HUES6 (cell line): ENCODE data around the gene PIK3CB.
A peak's percentile ranks its signal among the peaks of the same experiment; 100 is the strongest.

Experiments
- H3K27ac ChIP-seq: 2 replicates; pipeline ENCODE4 v1.7.0; 2013; ENCODE audit warnings: low read depth, mild to moderate bottlenecking, low read length, inconsistent platforms
- H3K27me3 ChIP-seq: 2 replicates; pipeline ENCODE4 v1.6.1; 2013; ENCODE audit warnings: low read length; ENCODE audit not compliant: control insufficient read depth, insufficient read depth
- H3K36me3 ChIP-seq: 2 replicates; pipeline ENCODE4 v1.6.1; 2013; ENCODE audit warnings: low read length; ENCODE audit not compliant: control insufficient read depth, insufficient read depth
- H3K4me1 ChIP-seq: 2 replicates; pipeline ENCODE4 v1.6.1; 2013; ENCODE audit warnings: low read length; ENCODE audit not compliant: control insufficient read depth, insufficient read depth
- H3K4me3 ChIP-seq: 2 replicates; pipeline ENCODE4 v1.5.1; 2013; ENCODE audit warnings: low read depth, low read length
- H3K9ac ChIP-seq: one replicate; pipeline ENCODE4 v1.6.1; 2013; ENCODE audit warnings: mild to moderate bottlenecking, low read length
- H3K9me3 ChIP-seq: 2 replicates; pipeline ENCODE4 v1.6.1; 2013; ENCODE audit warnings: low read depth, low read length; ENCODE audit not compliant: control insufficient read depth, insufficient read depth

Gene PIK3CB

DNA sequence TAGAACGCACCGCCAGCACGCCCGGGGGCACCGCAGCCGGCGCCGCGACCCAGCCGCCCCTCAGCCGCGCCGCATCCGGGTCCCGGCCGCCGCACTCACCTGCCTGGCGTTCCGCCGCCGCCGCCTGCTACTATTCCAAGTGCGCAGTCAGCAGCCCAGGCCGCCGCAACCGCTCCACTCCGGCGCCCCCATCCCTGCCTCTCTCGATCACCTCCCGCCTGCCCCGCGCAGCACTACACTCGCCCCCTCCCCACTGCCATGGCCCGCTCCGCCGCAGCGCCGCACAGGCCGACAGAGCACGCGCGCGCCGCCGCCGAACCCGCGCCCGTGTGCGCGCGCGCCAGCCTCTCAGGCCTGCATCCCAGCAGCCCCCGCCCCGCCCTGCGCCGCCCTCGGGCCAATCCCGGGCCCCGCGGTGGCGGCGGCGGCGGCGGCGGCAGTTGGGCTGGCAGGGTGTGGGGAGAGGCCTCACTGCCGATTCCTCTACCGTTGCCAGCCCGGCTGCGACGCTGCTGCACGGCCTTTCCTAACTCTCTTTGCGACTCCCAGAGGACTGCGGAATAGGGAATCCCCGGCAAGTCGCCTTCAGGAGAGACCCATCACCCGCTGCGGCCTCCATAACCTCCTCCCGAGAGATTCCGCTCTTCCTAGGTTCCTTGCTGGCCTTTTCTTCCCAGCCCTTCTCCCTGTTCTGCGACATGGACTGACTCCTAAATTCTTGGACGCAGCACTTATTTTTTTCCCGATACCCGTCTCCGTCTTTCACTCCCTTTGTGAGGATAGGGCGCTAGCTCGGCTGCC lies at the start of gene PIK3CB:
PIK3CB (minus strand) TSS at position 333 of the 801 bp plus-strand sequence. CDS start 75,585 bp downstream, outside the sequence.
- no peaks in the 10 kb centered on the region for H3K27me3 ChIP-seq
- H3K36me3 ChIP-seq, result peaks cover 5% of the 10 kb centered on the region; the same call in 1 of the 2 replicates
- no peaks in the 10 kb centered on the region for H3K9me3 ChIP-seq
- H3K27ac ChIP-seq, result peak within 1 kb of the TSS; percentile 84
- H3K4me3 ChIP-seq, result peak within 1 kb of the TSS; percentile 95
- H3K4me1 ChIP-seq, result peaks cover 8% of the 10 kb centered on the region
- peak within 1 kb of the TSS; percentile 88 for H3K9ac ChIP-seq

GRCh38 chr3:138881233-138881632 lies 46.5 kb upstream of the PIK3CB start:
- H3K27ac ChIP-seq, result no peak overlapping the region

DNA sequence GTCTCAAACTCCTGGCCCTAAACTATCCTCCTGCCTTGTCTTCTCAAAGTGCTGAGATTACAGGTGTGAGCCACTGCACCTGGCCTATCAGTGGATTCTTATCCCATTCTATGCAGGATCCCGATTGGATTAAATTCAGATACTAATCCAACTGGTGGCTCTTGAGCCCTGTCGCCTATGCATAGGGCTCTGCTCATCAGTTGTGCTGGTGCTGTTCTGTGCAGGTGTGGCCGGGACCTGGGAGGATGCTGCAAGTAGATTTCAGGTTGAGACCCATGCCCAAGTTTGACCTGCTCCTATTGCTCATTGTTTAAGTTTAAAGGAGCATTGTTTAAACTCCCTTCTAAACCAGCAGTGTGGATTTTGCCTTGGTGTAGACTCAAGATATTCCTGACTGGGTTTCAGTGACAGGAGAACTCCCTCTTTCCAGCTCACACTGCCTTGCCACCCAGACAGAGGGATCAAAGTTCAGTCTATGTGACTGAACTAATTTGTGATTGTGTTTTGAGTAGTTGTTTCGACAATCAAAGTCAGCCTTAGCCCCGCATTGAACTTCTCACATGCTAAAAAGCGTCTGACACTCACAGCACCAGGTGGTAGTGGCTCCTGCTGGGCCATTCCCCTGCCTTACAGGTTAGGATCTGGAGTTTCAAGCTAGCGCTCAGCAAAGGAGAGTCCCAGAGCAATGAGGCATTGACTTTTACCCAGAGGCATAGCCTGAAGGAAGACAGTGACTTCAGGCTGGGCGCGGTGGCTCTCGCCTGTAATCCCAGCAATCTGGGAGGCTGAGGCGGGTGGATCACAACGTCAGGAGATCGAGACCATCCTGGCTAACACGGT lies 45.0 kb upstream of the PIK3CB start:
- Histone ChIP-seq H3K9me3 (peaks cover 9% of the 10 kb centered on the region), H3K36me3 (no peaks in the 10 kb centered on the region), H3K27me3 (no peaks in the 10 kb centered on the region), H3K4me1 (peaks cover 6% of the 10 kb centered on the region), H3K9ac (peak overlapping the region; percentile 20), H3K4me3 (no peak overlapping the region), H3K27ac (no peak overlapping the region; the same call in 1 of the 2 replicates)

More at GRCh38 chr3:138881233-138881632, 46.5 kb upstream of the PIK3CB start:
- H3K4me1 ChIP-seq, result peaks cover 6% of the 10 kb centered on the region
- no peak overlapping the region for H3K4me3 ChIP-seq
- no peaks in the 10 kb centered on the region for H3K27me3 ChIP-seq
- no peak overlapping the region for H3K9ac ChIP-seq
- H3K9me3 ChIP-seq, result peaks cover under 1% of the 10 kb centered on the region
- H3K36me3 ChIP-seq, result no peaks in the 10 kb centered on the region

GRCh38 chr3:138877226-138877625 lies 42.5 kb upstream of the PIK3CB start:
- H3K27me3 ChIP-seq, result no peaks in the 10 kb centered on the region
- no peak overlapping the region for H3K27ac ChIP-seq
- H3K4me3 ChIP-seq, result no peak overlapping the region
- no peaks in the 10 kb centered on the region for H3K36me3 ChIP-seq
- no peak overlapping the region for H3K9ac ChIP-seq
- H3K4me1 ChIP-seq, result peaks cover 6% of the 10 kb centered on the region
- H3K9me3 ChIP-seq, result peaks cover 14% of the 10 kb centered on the region

- Histone ChIP-seq H3K9ac (no peak overlapping the region), H3K9me3 (peaks cover 14% of the 10 kb centered on the region), H3K36me3 (no peaks in the 10 kb centered on the region), H3K4me3 (no peak overlapping the region), H3K4me1 (peaks cover 6% of the 10 kb centered on the region), H3K27me3 (no peaks in the 10 kb centered on the region), H3K27ac (no peak overlapping the region)
Measured at GRCh38 chr3:138875754-138876664, 41.3 kb upstream of the PIK3CB start.

DNA sequence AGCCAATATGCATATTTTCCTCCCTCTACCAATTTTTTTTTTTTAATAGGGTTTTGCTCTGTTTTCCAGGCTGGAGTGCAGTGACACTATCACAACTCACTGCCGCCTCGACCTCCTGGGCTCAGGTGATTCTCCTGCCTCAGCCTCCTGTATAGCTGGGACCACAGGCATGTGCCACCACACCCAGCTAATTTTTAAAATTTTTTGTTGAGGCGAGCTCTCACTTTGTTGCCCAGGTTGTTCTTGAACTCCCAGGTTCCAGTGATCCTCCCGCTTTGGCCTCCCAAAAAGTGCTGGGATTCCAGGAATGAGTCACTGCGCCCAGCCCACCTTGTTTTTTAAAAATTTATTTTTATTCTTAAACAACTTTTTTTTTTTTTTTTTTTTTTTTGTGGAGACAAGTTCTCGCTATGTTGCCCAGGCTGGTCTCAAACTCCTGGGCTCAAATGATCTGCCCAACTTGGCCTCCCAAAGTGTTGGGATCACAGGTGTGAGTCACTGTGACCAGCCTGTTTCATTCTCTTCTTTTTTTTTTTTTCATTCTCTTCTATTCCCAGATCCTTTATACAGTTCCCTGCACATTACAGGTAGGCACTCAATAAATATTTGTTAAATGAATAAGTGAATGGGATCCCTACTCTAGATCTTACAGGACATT lies 40.5 kb upstream of the PIK3CB start:
- Histone ChIP-seq H3K9ac (no peak overlapping the region), H3K27ac (no peak overlapping the region), H3K27me3 (no peaks in the 10 kb centered on the region), H3K4me3 (no peak overlapping the region), H3K4me1 (peaks cover 6% of the 10 kb centered on the region), H3K9me3 (peaks cover 14% of the 10 kb centered on the region), H3K36me3 (no peaks in the 10 kb centered on the region)

DNA sequence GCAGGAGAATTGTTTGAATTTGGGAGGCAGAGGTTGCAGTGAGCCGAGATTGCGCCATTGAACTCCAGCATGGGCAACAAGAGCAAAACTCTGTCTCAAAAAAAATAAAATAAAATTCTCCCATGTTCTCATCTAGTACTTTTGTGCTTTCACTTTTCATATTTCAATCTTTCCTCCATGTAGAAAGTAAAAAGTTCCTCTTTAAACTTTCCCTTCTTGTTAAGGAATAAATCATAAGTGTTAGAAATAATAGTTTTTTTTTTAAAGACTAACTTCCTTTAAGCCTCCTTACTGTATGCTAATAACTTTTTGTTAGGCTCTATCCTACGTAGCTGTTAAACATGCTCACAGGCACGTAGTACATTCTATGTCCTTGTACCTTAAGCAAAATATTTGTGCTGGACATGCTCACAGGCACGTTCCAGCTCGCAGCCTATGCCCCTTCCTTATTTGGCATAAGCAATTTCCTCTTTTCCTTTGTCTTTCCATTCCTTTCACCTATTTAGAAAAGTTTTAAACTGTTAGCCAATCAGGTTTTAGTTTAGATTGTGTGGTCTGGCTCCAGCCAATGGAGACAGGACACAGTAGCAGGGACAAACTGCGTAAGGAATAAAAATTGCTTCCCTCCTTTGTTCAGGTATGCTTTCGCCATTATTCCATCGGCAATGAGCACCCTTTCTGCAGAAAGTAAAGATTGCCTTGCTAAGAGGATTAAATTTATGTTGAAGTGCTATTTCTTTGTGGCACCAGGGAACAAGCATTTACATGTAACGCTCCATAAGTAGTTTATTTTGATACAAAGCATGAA lies 38.9 kb upstream of the PIK3CB start:
- Histone ChIP-seq H3K9me3 (peaks cover 14% of the 10 kb centered on the region), H3K27me3 (no peaks in the 10 kb centered on the region), H3K9ac (no peak overlapping the region), H3K36me3 (no peaks in the 10 kb centered on the region), H3K27ac (no peak overlapping the region), H3K4me1 (no peaks in the 10 kb centered on the region), H3K4me3 (no peak overlapping the region)

DNA sequence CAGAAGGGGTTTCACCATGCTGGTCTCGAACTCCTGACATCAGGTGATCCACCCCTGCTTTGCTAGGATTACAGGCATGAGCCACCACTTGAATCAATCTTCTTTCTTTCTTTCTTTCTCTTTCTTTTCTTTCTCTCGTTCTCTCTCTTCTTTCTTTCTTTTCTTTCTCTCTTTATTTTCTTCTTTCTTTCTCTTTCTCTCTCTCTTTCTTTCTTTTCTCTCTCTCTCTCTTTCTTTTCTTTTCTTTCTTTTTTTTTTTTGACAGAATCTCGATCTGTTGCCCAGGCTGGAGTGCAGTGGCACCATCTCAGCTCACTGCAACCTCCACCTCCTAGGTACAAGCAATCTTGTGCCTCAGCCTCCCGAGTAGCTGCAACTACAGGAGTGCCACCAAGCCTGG lies 37.9 kb upstream of the PIK3CB start:
- Histone ChIP-seq H3K4me3 (no peak overlapping the region), H3K9ac (no peak overlapping the region)

GRCh38 chr3:138867996-138868395 lies 33.3 kb upstream of the PIK3CB start:
- no peak overlapping the region for H3K27ac ChIP-seq
- no peak overlapping the region for H3K9ac ChIP-seq
- no peaks in the 10 kb centered on the region for H3K36me3 ChIP-seq
- H3K9me3 ChIP-seq, result no peaks in the 10 kb centered on the region
- peaks cover 8% of the 10 kb centered on the region for H3K4me1 ChIP-seq
- H3K4me3 ChIP-seq, result no peak overlapping the region
- no peaks in the 10 kb centered on the region for H3K27me3 ChIP-seq

More for the DNA sequence above, 37.9 kb upstream of the PIK3CB start:
- H3K27me3 ChIP-seq, result no peaks in the 10 kb centered on the region
- H3K4me1 ChIP-seq, result no peaks in the 10 kb centered on the region
- H3K9me3 ChIP-seq, result peaks cover 14% of the 10 kb centered on the region
- no peak overlapping the region for H3K27ac ChIP-seq
- H3K36me3 ChIP-seq, result no peaks in the 10 kb centered on the region
